GM06990 (cell line): ENCODE measurements around the gene CHCT1.
"Not testable (repeated sequence)": the region's sequence is repeated elsewhere in the genome, so short reads cannot be mapped to it uniquely, and the experiment has no call there.

ENCODE experiments used
- DNase-seq: peaks from one replicate; pipeline ENCODE4 v3.0.0-alpha.2; 2011; ENCODE audit not compliant: insufficient read length; ENCODE audit errors: extremely low read depth
- H3K27me3 ChIP-seq: replicated peaks from 2 replicates; pipeline ENCODE4 v1.6.0; 2011; ENCODE audit warnings: low read length; ENCODE audit not compliant: control insufficient read depth, insufficient read depth
- H3K36me3 ChIP-seq: 2 replicates; pipeline ENCODE4 v1.5.1; 2011; ENCODE audit warnings: low read length; ENCODE audit not compliant: control insufficient read depth, insufficient read depth
- H3K4me3 ChIP-seq: replicated peaks from 2 replicates; pipeline ENCODE4 v1.5.1; 2011; ENCODE audit warnings: low read depth, mild to moderate bottlenecking, control low read depth, low read length
- TF ChIP-seq, protein P1 (sequence below): IDR thresholded peaks from 2 replicates; pipeline ENCODE4 v1.5.1; 2011; ENCODE audit warnings: low read length, control low read depth, mild to moderate bottlenecking, inconsistent platforms; ENCODE audit not compliant: insufficient read depth, poor library complexity, severe bottlenecking

The CHCT1 gene

DNA sequence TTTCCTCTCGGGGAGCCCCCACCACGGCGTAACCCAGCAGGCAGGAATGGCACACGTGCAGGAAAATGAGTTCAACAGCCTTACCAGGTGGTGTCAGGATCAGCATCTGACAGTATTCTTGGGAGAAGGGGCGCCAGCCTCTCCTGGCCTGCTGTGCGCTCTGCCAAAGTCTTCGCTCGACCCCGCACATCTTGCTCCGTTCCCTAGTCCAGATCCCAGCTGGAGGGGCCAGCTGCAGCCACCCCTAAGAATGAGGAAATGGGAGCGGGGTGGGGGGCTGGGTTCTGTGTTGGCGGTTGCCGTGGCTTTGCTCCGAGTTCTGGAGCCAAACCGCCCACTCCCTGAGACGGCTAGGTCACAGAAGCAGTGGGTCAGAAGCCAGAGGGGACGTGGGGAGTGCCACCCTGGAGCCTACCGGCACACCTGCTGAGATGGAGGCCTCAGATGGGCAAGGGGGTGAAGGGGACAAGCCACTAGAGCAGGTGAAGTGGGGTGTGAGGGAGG, at the start of gene CHCT1:
CHCT1 (plus strand) TSS at position 328 of the 504 bp plus-strand sequence; CDS start at position 432, 104 bp downstream.
- DNase-seq: no peak
- no peaks in the 10 kb centered on the region for H3K36me3 ChIP-seq
- H3K4me3 ChIP-seq: peak within 1 kb of the TSS; percentile 65
- TF ChIP-seq, protein P1, sequence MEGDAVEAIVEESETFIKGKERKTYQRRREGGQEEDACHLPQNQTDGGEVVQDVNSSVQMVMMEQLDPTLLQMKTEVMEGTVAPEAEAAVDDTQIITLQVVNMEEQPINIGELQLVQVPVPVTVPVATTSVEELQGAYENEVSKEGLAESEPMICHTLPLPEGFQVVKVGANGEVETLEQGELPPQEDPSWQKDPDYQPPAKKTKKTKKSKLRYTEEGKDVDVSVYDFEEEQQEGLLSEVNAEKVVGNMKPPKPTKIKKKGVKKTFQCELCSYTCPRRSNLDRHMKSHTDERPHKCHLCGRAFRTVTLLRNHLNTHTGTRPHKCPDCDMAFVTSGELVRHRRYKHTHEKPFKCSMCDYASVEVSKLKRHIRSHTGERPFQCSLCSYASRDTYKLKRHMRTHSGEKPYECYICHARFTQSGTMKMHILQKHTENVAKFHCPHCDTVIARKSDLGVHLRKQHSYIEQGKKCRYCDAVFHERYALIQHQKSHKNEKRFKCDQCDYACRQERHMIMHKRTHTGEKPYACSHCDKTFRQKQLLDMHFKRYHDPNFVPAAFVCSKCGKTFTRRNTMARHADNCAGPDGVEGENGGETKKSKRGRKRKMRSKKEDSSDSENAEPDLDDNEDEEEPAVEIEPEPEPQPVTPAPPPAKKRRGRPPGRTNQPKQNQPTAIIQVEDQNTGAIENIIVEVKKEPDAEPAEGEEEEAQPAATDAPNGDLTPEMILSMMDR: no peak
- H3K27me3 ChIP-seq: no peaks in the 10 kb centered on the region; the same call in 1 of the 2 replicates

DNA sequence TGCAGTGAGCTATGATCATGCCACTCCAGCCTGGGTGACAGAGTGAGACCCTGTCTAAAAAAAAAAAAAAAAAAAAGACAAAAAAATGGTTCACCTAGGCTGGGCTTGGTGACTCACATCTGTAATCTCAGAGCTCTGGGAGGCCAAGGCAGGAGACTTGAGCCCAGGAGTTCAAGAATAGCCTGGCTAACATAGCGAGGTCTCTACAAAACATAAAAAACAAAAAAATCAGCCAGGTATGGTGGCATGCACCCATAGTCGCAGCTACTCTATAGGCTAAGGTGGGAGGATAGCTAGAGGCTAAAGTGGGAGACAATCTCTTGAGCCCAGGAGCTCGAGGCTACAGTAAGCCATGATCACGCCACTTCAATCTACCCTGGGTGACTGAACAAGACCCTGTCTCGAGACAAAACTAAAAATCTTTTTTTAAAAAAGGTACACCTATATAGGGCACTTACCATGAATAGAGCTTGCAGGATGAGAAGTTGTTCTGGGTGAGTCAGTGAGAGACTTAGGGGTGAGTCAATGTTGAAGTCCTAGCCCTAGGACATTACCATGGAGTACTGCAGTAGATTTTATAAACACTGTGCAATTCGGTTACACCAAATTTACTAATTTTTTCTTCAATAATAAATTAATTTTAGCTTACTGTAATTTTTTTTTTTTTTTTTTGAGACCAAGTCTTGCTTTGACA, 49.4 kb upstream of the CHCT1 start:
- Histone ChIP-seq H3K36me3 (no peaks in the 10 kb centered on the region), H3K27me3 (no peaks in the 10 kb centered on the region)
- no peak for DNase-seq

DNA sequence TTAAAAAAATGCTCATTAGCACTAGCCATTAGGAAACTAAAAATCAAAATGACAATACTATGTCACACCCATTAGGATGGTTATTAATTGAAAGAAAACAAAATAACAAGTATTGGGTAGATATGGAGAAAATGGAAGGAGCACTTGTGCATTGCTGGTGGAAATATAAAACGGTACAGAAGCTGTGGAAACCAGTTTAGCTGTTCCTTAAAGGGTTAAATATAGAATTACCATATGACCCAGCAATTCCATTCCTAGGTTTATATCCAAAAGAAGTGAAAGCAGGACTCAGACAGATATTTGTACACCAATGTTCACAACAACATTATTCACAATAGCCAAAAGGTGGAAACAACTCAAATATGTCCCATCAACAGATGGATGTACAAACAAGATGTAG, 44.1 kb upstream of the CHCT1 start:
- not testable (repeated sequence) for H3K4me3 ChIP-seq, DNase-seq, H3K27me3 ChIP-seq, H3K36me3 ChIP-seq

More for the DNA sequence above, 49.4 kb upstream of the CHCT1 start:
- no peak overlapping the region for H3K4me3 ChIP-seq
- TF ChIP-seq, protein P1: no peak

DNA sequence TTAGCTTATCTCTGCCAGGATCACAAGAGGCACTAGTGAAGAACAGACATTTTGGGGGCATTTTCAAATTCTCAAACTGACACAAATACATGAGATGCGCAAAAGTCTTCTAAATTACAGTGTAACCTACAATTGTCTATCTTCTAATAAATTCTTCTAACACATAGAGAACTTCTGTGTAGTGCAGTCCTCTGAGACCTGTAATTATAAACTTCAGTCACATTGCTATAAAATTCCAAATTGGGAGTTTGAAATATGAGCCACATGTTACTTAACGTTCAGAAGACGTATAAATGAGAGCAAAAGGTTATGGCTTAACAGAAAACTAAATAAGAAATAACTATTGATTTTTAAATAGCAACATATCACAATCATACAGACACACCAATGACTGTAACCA, 42.8 kb upstream of the CHCT1 start:
- not testable (repeated sequence) for H3K4me3 ChIP-seq, H3K36me3 ChIP-seq, DNase-seq, H3K27me3 ChIP-seq

DNA sequence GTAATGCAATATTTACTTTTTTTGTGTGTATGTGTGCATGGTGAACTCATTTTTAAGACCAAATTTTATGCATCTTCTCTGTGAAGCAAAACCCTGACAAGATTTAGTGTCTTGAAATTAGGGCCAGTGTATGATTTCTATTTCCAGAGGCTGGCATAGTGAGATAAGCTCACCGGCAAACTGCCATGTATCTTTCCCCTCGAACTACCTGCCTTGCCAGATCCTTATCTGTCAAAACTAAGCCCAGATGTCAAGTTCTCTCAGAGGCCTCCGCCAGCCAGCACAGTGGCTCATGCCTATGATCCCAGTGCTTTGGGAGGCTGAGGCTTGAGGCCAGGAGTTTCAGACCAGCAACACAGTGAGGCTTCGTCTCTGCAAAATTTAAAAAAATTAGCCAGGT, 40.3 kb upstream of the CHCT1 start:
- peaks cover 1% of the 10 kb centered on the region; the same call in 1 of the 2 replicates for H3K36me3 ChIP-seq
- H3K27me3 ChIP-seq: no peaks in the 10 kb centered on the region
- no peak overlapping the region for H3K4me3 ChIP-seq
- TF ChIP-seq, protein P1: no peak
- no peak for DNase-seq

DNA sequence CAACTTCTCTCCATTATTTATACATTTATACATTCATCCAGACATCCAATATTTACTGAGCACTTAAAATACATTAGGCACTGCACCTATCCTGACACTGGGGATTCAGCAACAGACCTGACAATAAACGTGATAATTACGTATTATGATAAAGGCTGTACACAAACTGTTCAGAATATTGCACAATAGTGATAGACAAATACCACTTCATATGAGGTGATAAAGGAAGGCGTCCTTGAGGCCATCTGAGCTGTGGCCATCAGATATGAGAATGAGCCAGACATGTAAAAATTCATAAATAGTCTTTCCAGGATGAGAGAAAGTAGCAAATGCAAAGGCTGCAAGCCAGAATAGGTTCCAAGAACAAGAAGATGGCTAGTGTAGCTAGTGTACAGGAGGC, 38.9 kb upstream of the CHCT1 start:
- Histone ChIP-seq H3K27me3 (no peaks in the 10 kb centered on the region), H3K36me3 (peaks cover 1% of the 10 kb centered on the region; the same call in 1 of the 2 replicates), H3K4me3 (no peak overlapping the region)
- TF ChIP-seq, protein P1: no peak
- no peak for DNase-seq

DNA sequence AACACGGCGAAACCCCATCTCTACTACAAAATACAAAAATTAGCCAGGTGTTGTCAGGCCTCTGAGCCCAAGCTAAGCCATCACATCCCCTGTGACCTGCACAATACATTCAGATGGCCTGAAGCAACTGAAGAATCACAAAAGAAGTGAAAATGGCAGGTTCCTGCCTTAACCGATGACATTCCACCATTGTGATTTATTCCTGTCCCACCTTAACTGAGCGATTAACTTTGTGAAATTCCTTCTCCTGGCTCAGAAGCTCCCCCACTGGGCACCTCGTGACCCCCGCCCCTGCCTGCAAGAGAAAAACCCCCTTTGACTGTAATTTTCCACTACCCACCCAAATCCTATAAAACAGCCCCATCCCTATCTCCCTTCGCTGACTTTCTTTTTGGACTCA, 37.4 kb upstream of the CHCT1 start:
- H3K36me3 ChIP-seq, DNase-seq, H3K4me3 ChIP-seq, H3K27me3 ChIP-seq: not testable (repeated sequence)
